Measurements from ENCODE around the gene SPTLC3. TPM values are rescaled to one million over a fixed set of nuclear protein-coding genes. Genes with fewer than 3 reads are reported as not detected.

The SPTLC3 gene
- total and polyA plus RNA-seq, 2 experiments from 2014 or later, result 0.52 to 0.66 TPM

DNA sequence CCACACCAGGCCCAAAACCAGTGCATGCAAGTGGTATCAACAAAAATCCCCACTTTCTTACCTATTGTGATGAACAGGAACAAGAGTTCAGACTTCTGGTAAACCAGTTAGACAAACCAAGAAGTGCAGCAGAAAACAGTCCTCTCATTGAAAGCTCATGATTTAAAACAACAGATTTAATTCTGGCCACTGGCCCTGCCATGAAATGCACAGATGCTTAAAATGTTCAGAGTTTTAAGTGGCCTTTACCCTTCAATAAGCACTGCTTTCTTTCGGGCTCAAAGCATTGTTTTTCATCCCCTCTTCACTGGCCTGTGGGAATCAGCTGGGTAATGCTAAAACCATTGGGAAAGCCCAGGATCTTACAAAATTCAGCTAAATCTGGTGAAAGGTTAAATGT is 109.9 kb downstream of the SPTLC3 start:
- Mint-ChIP-seq H3K36me3 (ENCODE audit: low read depth) (no peaks in the 10 kb centered on the region), H3K4me1 (no peaks in the 10 kb centered on the region), H3K4me3 (no peak overlapping the region), H3K27me3 (ENCODE audit: insufficient read depth, low read depth, poor library complexity) (peaks cover 5% of the 10 kb centered on the region), H3K9me3 (no peaks in the 10 kb centered on the region), H3K27ac (no peak overlapping the region)
- Histone ChIP-seq H4K20me1 (replicated peaks; ENCODE audit: insufficient read depth) (no peaks in the 10 kb centered on the region), H3K4me1 (ENCODE audit: insufficient read depth) (no peaks in the 10 kb centered on the region), H3K27ac (ENCODE audit: low read depth) (no peak overlapping the region), H3F3A (replicated peaks; ENCODE audit: low read depth) (no peaks in the 10 kb centered on the region), H3K36me3 (ENCODE audit: insufficient read depth) (no peaks in the 10 kb centered on the region), H3K79me2 (replicated peaks; ENCODE audit: insufficient read depth) (no peaks in the 10 kb centered on the region), H3K4me3 (no peak overlapping the region), H3K4me2 (no peak overlapping the region), H2AFZ (0 out of 2 replicates have a peak overlapping the region, but pooled peaks have one; percentile 28), H3K9me2 (ENCODE audit: insufficient read depth) (no peaks in the 10 kb centered on the region), H3K27me3 (ENCODE audit: insufficient read depth) (no peaks in the 10 kb centered on the region)
- DNase-seq (ENCODE audit: low spot score) (no peak), ATAC-seq (no peak)
- TF ChIP-seq, protein P1, sequence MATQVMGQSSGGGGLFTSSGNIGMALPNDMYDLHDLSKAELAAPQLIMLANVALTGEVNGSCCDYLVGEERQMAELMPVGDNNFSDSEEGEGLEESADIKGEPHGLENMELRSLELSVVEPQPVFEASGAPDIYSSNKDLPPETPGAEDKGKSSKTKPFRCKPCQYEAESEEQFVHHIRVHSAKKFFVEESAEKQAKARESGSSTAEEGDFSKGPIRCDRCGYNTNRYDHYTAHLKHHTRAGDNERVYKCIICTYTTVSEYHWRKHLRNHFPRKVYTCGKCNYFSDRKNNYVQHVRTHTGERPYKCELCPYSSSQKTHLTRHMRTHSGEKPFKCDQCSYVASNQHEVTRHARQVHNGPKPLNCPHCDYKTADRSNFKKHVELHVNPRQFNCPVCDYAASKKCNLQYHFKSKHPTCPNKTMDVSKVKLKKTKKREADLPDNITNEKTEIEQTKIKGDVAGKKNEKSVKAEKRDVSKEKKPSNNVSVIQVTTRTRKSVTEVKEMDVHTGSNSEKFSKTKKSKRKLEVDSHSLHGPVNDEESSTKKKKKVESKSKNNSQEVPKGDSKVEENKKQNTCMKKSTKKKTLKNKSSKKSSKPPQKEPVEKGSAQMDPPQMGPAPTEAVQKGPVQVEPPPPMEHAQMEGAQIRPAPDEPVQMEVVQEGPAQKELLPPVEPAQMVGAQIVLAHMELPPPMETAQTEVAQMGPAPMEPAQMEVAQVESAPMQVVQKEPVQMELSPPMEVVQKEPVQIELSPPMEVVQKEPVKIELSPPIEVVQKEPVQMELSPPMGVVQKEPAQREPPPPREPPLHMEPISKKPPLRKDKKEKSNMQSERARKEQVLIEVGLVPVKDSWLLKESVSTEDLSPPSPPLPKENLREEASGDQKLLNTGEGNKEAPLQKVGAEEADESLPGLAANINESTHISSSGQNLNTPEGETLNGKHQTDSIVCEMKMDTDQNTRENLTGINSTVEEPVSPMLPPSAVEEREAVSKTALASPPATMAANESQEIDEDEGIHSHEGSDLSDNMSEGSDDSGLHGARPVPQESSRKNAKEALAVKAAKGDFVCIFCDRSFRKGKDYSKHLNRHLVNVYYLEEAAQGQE (IDR thresholded peaks at IDR 0.05; ENCODE audit: unreplicated experiment), result no peak
- TF ChIP-seq ZNF331 (CRISPR knock-in tag; IDR thresholded peaks at IDR 0.05; ENCODE audit: low read depth) (no peak), EZH2phosphoT487 (IDR thresholded peaks at IDR 0.05; ENCODE audit: unreplicated experiment) (no peak), CREB1 (CRISPR knock-in tag; IDR thresholded peaks at IDR 0.05; ENCODE audit: low read depth) (no peak), STAT1 (IDR thresholded peaks at IDR 0.05; ENCODE audit: unreplicated experiment) (no peak), JUNB (IDR thresholded peaks at IDR 0.05; ENCODE audit: unreplicated experiment) (no peak), POLR2AphosphoS5 (IDR thresholded peaks at IDR 0.05; ENCODE audit: low read depth) (no peak)
- TF ChIP-seq, protein P2, sequence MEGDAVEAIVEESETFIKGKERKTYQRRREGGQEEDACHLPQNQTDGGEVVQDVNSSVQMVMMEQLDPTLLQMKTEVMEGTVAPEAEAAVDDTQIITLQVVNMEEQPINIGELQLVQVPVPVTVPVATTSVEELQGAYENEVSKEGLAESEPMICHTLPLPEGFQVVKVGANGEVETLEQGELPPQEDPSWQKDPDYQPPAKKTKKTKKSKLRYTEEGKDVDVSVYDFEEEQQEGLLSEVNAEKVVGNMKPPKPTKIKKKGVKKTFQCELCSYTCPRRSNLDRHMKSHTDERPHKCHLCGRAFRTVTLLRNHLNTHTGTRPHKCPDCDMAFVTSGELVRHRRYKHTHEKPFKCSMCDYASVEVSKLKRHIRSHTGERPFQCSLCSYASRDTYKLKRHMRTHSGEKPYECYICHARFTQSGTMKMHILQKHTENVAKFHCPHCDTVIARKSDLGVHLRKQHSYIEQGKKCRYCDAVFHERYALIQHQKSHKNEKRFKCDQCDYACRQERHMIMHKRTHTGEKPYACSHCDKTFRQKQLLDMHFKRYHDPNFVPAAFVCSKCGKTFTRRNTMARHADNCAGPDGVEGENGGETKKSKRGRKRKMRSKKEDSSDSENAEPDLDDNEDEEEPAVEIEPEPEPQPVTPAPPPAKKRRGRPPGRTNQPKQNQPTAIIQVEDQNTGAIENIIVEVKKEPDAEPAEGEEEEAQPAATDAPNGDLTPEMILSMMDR (conservative IDR thresholded peaks at IDR 0.05; ENCODE audit: low read depth in 2 of 2), result no peak
- TF ChIP-seq, protein P3, sequence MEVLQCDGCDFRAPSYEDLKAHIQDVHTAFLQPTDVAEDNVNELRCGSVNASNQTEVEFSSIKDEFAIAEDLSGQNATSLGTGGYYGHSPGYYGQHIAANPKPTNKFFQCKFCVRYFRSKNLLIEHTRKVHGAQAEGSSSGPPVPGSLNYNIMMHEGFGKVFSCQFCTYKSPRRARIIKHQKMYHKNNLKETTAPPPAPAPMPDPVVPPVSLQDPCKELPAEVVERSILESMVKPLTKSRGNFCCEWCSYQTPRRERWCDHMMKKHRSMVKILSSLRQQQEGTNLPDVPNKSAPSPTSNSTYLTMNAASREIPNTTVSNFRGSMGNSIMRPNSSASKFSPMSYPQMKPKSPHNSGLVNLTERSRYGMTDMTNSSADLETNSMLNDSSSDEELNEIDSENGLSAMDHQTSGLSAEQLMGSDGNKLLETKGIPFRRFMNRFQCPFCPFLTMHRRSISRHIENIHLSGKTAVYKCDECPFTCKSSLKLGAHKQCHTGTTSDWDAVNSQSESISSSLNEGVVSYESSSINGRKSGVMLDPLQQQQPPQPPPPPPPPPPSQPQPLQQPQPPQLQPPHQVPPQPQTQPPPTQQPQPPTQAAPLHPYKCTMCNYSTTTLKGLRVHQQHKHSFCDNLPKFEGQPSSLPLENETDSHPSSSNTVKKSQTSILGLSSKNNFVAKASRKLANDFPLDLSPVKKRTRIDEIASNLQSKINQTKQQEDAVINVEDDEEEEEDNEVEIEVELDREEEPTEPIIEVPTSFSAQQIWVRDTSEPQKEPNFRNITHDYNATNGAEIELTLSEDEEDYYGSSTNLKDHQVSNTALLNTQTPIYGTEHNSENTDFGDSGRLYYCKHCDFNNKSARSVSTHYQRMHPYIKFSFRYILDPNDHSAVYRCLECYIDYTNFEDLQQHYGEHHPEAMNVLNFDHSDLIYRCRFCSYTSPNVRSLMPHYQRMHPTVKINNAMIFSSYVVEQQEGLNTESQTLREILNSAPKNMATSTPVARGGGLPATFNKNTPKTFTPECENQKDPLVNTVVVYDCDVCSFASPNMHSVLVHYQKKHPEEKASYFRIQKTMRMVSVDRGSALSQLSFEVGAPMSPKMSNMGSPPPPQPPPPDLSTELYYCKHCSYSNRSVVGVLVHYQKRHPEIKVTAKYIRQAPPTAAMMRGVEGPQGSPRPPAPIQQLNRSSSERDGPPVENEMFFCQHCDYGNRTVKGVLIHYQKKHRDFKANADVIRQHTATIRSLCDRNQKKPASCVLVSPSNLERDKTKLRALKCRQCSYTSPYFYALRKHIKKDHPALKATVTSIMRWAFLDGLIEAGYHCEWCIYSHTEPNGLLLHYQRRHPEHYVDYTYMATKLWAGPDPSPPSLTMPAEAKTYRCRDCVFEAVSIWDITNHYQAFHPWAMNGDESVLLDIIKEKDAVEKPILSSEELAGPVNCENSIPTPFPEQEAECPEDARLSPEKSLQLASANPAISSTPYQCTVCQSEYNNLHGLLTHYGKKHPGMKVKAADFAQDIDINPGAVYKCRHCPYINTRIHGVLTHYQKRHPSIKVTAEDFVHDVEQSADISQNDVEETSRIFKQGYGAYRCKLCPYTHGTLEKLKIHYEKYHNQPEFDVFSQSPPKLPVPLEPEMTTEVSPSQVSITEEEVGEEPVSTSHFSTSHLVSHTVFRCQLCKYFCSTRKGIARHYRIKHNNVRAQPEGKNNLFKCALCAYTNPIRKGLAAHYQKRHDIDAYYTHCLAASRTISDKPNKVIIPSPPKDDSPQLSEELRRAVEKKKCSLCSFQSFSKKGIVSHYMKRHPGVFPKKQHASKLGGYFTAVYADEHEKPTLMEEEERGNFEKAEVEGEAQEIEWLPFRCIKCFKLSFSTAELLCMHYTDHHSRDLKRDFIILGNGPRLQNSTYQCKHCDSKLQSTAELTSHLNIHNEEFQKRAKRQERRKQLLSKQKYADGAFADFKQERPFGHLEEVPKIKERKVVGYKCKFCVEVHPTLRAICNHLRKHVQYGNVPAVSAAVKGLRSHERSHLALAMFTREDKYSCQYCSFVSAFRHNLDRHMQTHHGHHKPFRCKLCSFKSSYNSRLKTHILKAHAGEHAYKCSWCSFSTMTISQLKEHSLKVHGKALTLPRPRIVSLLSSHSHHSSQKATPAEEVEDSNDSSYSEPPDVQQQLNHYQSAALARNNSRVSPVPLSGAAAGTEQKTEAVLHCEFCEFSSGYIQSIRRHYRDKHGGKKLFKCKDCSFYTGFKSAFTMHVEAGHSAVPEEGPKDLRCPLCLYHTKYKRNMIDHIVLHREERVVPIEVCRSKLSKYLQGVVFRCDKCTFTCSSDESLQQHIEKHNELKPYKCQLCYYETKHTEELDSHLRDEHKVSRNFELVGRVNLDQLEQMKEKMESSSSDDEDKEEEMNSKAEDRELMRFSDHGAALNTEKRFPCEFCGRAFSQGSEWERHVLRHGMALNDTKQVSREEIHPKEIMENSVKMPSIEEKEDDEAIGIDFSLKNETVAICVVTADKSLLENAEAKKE (CRISPR knock-in tag; IDR thresholded peaks at IDR 0.05), result no peak
